Neural progenitor cell (in vitro differentiated cells): ENCODE results near the gene PLIN5. TPM values are rescaled to one million over a fixed set of nuclear protein-coding genes. Genes with fewer than 3 reads are reported as not detected.

Source experiments
- DNase-seq: peaks from one replicate; pipeline ENCODE4 v3.0.0-alpha.2; 2016; ENCODE audit warnings: low spot score
- H2AFZ ChIP-seq: fragments of 200-600 bp; sonication (generic); replicated peaks from 2 replicates; pipeline ENCODE4 v1.6.1; 2016; ENCODE audit warnings: antibody characterized with exemption
- H3F3A ChIP-seq: fragments of 200-600 bp; sonication (generic); 2 replicates; pipeline ENCODE4 v1.6.1; 2016; ENCODE audit warnings: antibody characterized with exemption, low read depth
- H3K27ac ChIP-seq: fragments of 200-600 bp; sonication (generic); 2 replicates; pipeline ENCODE4 v1.5.1; 2016; ENCODE audit warnings: mild to moderate bottlenecking
- H3K27me3 ChIP-seq: fragments of 200-600 bp; sonication (generic); 2 replicates; pipeline ENCODE4 v1.6.1; 2016; ENCODE audit warnings: mild to moderate bottlenecking, moderate library complexity
- H3K36me3 ChIP-seq: fragments of 200-600 bp; sonication (generic); 2 replicates; pipeline ENCODE4 v1.5.1; 2016
- H3K4me1 ChIP-seq: fragments of 200-600 bp; sonication (generic); 2 replicates; pipeline ENCODE4 v1.6.1; 2016; ENCODE audit warnings: mixed run types
- H3K4me2 ChIP-seq: fragments of 200-600 bp; sonication (generic); 2 replicates; pipeline ENCODE4 v1.6.1; 2016
- H3K4me3 ChIP-seq: fragments of 200-600 bp; sonication (generic); 2 replicates; pipeline ENCODE4 v1.5.1; 2016
- H3K79me2 ChIP-seq: fragments of 200-600 bp; sonication (generic); 2 replicates; pipeline ENCODE4 v1.6.1; 2016; ENCODE audit warnings: low read depth
- H3K9ac ChIP-seq: fragments of 200-600 bp; sonication (generic); 2 replicates; pipeline ENCODE4 v1.6.1; 2016
- H3K9me3 ChIP-seq: fragments of 200-600 bp; sonication (generic); 2 replicates; pipeline ENCODE4 v1.5.1; 2016; ENCODE audit warnings: low read depth
- H4K20me1 ChIP-seq: fragments of 200-600 bp; sonication (generic); 2 replicates; pipeline ENCODE4 v1.6.1; 2016; ENCODE audit warnings: low read depth
- H3K27ac Mint-ChIP-seq: 3 replicates; pipeline ENCODE4 v1.8.0; 2021; ENCODE audit warnings: mixed read lengths
- H3K27me3 Mint-ChIP-seq: 2 replicates; pipeline ENCODE4 v1.8.0; 2022; ENCODE audit warnings: low read depth, mild to moderate bottlenecking, inconsistent platforms, moderate library complexity, mixed read lengths; ENCODE audit not compliant: insufficient read depth
- H3K36me3 Mint-ChIP-seq: 3 replicates; pipeline ENCODE4 v1.8.0; 2021; ENCODE audit warnings: mixed read lengths
- H3K4me1 Mint-ChIP-seq: 3 replicates; pipeline ENCODE4 v1.8.0; 2021; ENCODE audit warnings: mixed read lengths
- H3K4me3 Mint-ChIP-seq: 3 replicates; pipeline ENCODE4 v1.8.0; 2021; ENCODE audit warnings: mild to moderate bottlenecking, moderate library complexity, mixed read lengths
- H3K9me3 Mint-ChIP-seq: 3 replicates; pipeline ENCODE4 v1.8.0; 2020; ENCODE audit warnings: mixed read lengths
- CTCF ChIP-seq: fragments of 200-600 bp; sonication (generic); IDR thresholded peaks from 2 replicates; pipeline ENCODE4 v1.5.1; 2017; ENCODE audit warnings: antibody characterized with exemption, mild to moderate bottlenecking
- EZH2 ChIP-seq: fragments of 200-600 bp; sonication (generic); IDR thresholded peaks from 2 replicates; pipeline ENCODE4 v1.6.1; 2017; ENCODE audit warnings: antibody characterized with exemption, mild to moderate bottlenecking, moderate library complexity
- EZH2phosphoT487 ChIP-seq: fragments of 200-600 bp; sonication (generic); IDR thresholded peaks from 2 replicates; pipeline ENCODE4 v1.6.1; 2017; ENCODE audit warnings: antibody characterized with exemption
- total RNA-seq: library from RNA; depleted of rRNA; stranded (reverse); fragments of >200 nt; gene quantifications from 2 replicates; pipeline ENCODE4 v1.2.3, GENCODE V29; 2015; ENCODE audit warnings: low replicate concordance

PLIN5 gene
- total RNA-seq, 1 donor from 2014 or later = 1.2 TPM

DNA sequence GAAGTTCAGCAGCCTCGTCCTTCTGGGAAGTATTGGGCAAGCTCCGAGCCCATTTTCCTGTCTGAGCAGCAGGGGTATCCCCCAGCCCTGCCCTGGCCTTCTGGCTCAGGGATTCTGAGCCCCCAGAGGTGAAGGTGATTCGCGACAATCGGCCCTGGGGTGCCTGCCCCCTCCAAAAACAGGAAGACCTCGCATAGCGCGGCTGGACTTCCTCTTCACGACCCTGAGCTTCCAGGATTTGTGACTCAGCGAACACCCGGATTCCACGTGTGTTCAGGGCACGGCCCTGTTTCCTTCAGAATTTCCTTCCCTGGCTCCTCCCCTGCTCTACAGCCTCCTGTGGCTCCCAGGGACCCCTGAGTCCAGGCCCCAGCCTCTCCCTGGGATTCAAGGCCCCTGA, 24.5 kb upstream of the PLIN5 start, which contains the start of gene SEMA6B:
Gene SEMA6B, minus strand, starts transcription at position 116 of the 400 bp plus-strand sequence. CDS start 1,227 bp downstream, outside the sequence.
- H3K4me1 ChIP-seq = no peaks in the 10 kb centered on the region
- Mint-ChIP-seq H3K36me3 (peaks cover under 1% of the 10 kb centered on the region), H3K27me3 (peaks cover 3% of the 10 kb centered on the region), H3K27ac (no peak within 1 kb of the TSS), H3K4me1 (peaks cover 2% of the 10 kb centered on the region), H3K9me3 (no peaks in the 10 kb centered on the region), H3K4me3 (no peak within 1 kb of the TSS)
- H3F3A ChIP-seq = no peaks in the 10 kb centered on the region
- no peak within 1 kb of the TSS for H3K9ac ChIP-seq
- no peak for DNase-seq
- no peak within 1 kb of the TSS for H2AFZ ChIP-seq
- no peak within 1 kb of the TSS for H3K4me3 ChIP-seq
- TF ChIP-seq CTCF (no peak), EZH2 (no peak), EZH2phosphoT487 (no peak)
- H4K20me1 ChIP-seq = peaks cover 55% of the 10 kb centered on the region
- no peaks in the 10 kb centered on the region for H3K36me3 ChIP-seq
- H3K9me3 ChIP-seq = no peaks in the 10 kb centered on the region
- H3K79me2 ChIP-seq = peaks cover 8% of the 10 kb centered on the region
- H3K4me2 ChIP-seq = no peak within 1 kb of the TSS
- no peaks in the 10 kb centered on the region for H3K27me3 ChIP-seq
- no peak within 1 kb of the TSS for H3K27ac ChIP-seq

DNA sequence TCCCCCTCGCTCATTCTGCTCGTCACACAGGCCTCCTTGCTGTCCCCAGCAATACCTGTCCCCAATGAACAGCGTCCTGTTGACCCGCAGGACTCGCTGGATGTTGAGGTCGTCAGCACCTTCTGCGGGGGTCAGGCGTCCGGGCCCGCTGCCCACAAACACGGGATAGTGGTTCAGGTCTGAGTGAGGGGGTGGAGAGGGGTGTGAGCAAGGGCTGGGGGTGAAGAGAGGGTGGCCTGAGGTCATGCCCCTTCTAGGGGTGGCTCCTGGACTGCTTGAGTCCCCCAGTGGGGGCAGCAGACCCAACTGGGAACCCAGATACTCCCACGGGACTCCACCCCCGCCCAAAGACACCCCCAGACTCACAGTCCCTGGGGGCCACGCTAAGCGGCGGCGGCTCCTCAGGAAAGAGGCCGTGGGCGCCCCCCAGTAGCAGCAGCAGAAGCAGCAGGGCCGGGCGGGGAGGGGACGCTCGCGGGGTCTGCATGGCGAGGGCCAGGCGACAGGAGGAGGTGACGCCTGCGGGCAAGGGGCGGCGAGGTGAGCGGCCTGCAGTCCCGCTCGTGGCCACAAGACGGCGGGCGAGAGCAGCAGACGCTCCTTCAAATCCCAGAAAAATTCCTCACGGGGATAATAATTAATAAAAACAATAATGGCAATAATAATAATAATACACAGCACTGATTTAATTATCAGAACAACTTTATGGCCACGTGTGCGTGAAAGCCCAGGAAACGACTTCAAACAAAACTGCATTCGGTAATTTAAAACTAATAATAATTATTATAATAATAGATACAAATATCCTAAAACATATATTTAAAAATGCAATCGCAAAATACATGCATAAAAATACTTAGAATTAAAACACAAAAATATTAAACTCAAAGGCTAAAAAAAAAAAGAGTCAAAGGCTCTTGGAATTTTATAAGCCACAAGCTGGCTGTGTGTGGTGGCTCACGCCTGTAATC, 23.2 kb upstream of the PLIN5 start:
- H3K9me3 Mint-ChIP-seq = no peaks in the 10 kb centered on the region
- Histone ChIP-seq H3K27ac (no peak overlapping the region), H3K79me2 (peaks cover 4% of the 10 kb centered on the region), H3K4me1 (no peaks in the 10 kb centered on the region), H3K4me2 (no peak overlapping the region), H3K9ac (no peak overlapping the region), H4K20me1 (peaks cover 50% of the 10 kb centered on the region), H3K9me3 (no peaks in the 10 kb centered on the region), H3K4me3 (no peak overlapping the region), H2AFZ (no peak overlapping the region), H3K36me3 (no peaks in the 10 kb centered on the region), H3K27me3 (no peaks in the 10 kb centered on the region), H3F3A (no peaks in the 10 kb centered on the region)
- H3K27ac Mint-ChIP-seq = no peak overlapping the region
- peaks cover 10% of the 10 kb centered on the region for H3K36me3 Mint-ChIP-seq
- H3K4me3 Mint-ChIP-seq = no peak overlapping the region
- H3K4me1 Mint-ChIP-seq = peaks cover 2% of the 10 kb centered on the region
- no peaks in the 10 kb centered on the region for H3K27me3 Mint-ChIP-seq
- DNase-seq = peak; percentile 67
- TF ChIP-seq EZH2 = no peak
- TF ChIP-seq CTCF = peak; percentile 94
- no peak for TF ChIP-seq EZH2phosphoT487

- TF ChIP-seq EZH2phosphoT487 (no peak), CTCF (no peak), EZH2 (no peak)
- Histone ChIP-seq H3K27ac (no peak overlapping the region), H3K4me1 (no peaks in the 10 kb centered on the region), H3K4me3 (no peak overlapping the region), H2AFZ (no peak overlapping the region), H3F3A (no peaks in the 10 kb centered on the region), H4K20me1 (peaks cover 48% of the 10 kb centered on the region), H3K4me2 (no peak overlapping the region), H3K27me3 (no peaks in the 10 kb centered on the region), H3K79me2 (peaks cover 4% of the 10 kb centered on the region), H3K9ac (no peak overlapping the region), H3K9me3 (no peaks in the 10 kb centered on the region), H3K36me3 (no peaks in the 10 kb centered on the region)
- Mint-ChIP-seq H3K27ac (no peak overlapping the region), H3K27me3 (no peaks in the 10 kb centered on the region), H3K36me3 (peaks cover 16% of the 10 kb centered on the region), H3K4me1 (peaks cover 2% of the 10 kb centered on the region), H3K9me3 (no peaks in the 10 kb centered on the region), H3K4me3 (no peak overlapping the region)
- DNase-seq = no peak
Observed at GRCh38 chr19:4557144-4557970, 22.3 kb upstream of the PLIN5 start.
